Neural crest cell (in vitro differentiated cells): Measurements from ENCODE around the gene DBT. TPM values are rescaled to one million over a fixed set of nuclear protein-coding genes. Genes with fewer than 3 reads are reported as not detected.
"Not testable (repeated sequence)": the region's sequence is repeated elsewhere in the genome, so short reads cannot be mapped to it uniquely, and the experiment has no call there.

Experiments used
- DNase-seq: peaks from one replicate; pipeline ENCODE4 v3.0.0; 2021; ENCODE audit warnings: low read depth, mixed read lengths, low spot score
- H3K27ac Mint-ChIP-seq: one replicate; pipeline ENCODE4 v1.8.0; 2021; ENCODE audit warnings: mild to moderate bottlenecking, mixed read lengths; ENCODE audit not compliant: unreplicated experiment
- H3K27me3 Mint-ChIP-seq: 2 replicates; pipeline ENCODE4 v1.8.0; 2021; ENCODE audit warnings: low read depth, mild to moderate bottlenecking, mixed read lengths
- H3K36me3 Mint-ChIP-seq: 2 replicates; pipeline ENCODE4 v1.8.0; 2021; ENCODE audit warnings: low read depth, mild to moderate bottlenecking, mixed read lengths
- H3K4me1 Mint-ChIP-seq: 2 replicates; pipeline ENCODE4 v1.8.0; 2021; ENCODE audit warnings: mixed read lengths
- H3K4me3 Mint-ChIP-seq: one replicate; pipeline ENCODE4 v1.8.0; 2021; ENCODE audit warnings: mild to moderate bottlenecking, mixed read lengths
- H3K9me3 Mint-ChIP-seq: 2 replicates; pipeline ENCODE4 v1.8.0; 2021; ENCODE audit warnings: mixed read lengths
- CTCF ChIP-seq: fragments of 200-600 bp; sonication (generic); conservative IDR thresholded peaks from 2 replicates; pipeline ENCODE4 v1.5.0; 2021; ENCODE audit warnings: antibody characterized with exemption, mild to moderate bottlenecking
- total RNA-seq: library from RNA; stranded (reverse); gene quantifications from 2 replicates; pipeline ENCODE4 v1.2.1, GENCODE V29; 2021

DBT gene
- total RNA-seq, 1 donor from 2014 or later = 11.8 TPM

DNA sequence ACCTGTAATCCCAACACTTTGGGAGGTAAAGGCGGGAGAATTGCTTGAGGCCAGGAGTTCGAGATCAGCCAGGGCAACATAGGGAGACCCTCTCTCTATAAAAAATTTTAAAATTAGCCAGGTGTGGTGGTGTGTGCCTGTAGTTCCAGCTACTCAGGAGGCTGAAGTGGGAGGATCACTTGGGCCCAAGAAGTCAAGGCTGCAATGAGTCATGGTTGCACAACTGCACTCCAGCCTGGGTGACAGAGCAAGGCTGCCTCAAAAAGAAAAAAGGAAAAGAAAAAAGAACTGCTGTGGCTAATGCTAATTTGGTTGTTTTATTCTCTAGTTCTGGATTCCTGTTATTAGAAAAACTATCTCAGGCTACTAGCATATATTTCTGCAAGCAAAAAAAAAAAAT, 29.8 kb downstream of the DBT start:
- DNase-seq = no peak
- Mint-ChIP-seq H3K27ac (no peak overlapping the region), H3K36me3 (no peaks in the 10 kb centered on the region), H3K9me3 (no peaks in the 10 kb centered on the region), H3K4me1 (no peaks in the 10 kb centered on the region), H3K4me3 (no peak overlapping the region), H3K27me3 (no peaks in the 10 kb centered on the region)
- no peak for TF ChIP-seq CTCF

- H3K36me3 Mint-ChIP-seq = no peaks in the 10 kb centered on the region
- no peak overlapping the region for H3K4me3 Mint-ChIP-seq
- no peaks in the 10 kb centered on the region for H3K27me3 Mint-ChIP-seq
- H3K4me1 Mint-ChIP-seq = no peaks in the 10 kb centered on the region
- no peak for DNase-seq
- TF ChIP-seq CTCF = no peak
- H3K9me3 Mint-ChIP-seq = no peaks in the 10 kb centered on the region
- no peak overlapping the region for H3K27ac Mint-ChIP-seq
These were observed 30.2 kb downstream of the DBT start for GRCh38 chr1:100219457-100219856.

GRCh38 chr1:100217834-100218233, 31.8 kb downstream of the DBT start:
- no peaks in the 10 kb centered on the region for H3K4me1 Mint-ChIP-seq
- H3K27ac Mint-ChIP-seq = no peak overlapping the region
- H3K4me3 Mint-ChIP-seq = no peak overlapping the region
- TF ChIP-seq CTCF = no peak
- H3K27me3 Mint-ChIP-seq = no peaks in the 10 kb centered on the region
- DNase-seq = no peak
- no peaks in the 10 kb centered on the region for H3K36me3 Mint-ChIP-seq
- H3K9me3 Mint-ChIP-seq = no peaks in the 10 kb centered on the region

DNA sequence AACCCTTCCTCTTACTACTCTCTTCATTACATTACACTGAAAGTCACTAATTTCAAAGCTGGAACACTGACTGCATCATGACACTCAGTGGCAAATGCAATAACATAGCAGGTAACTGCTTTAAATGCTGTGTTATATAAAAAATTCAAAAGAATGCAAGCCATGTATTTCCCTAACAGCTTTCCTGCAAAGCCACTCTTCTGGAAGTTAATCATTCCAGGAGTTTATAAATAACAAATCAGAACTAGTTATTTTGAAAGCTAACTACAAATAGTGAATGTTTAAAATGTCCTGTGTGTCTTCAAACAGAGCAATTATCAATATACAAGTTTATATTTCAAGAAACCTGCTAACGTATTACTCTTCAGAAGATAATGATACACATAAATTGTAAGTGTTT, 34.5 kb downstream of the DBT start:
- H3K36me3 Mint-ChIP-seq = no peaks in the 10 kb centered on the region
- no peaks in the 10 kb centered on the region for H3K27me3 Mint-ChIP-seq

DNA sequence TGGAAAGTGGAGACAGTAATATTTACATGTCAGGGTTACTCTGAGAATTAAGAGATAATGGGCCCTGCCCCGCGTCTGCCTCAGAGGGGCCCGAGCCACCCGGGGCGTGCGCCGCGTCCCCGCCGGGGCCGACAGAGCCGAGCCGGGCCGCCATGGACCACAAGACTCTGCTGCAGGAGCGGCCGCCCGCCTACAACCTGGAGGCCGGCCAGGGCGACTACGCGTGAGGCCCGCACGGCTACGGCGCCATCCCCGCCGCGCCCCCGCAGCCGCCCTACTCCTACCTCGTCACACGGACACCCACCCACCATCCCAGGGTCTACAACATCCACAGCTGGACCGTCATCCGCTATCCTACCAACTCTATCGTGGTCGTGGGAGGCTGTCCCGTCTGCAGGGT, 36.5 kb downstream of the DBT start:
- no peak overlapping the region for H3K4me3 Mint-ChIP-seq
- no peak overlapping the region for H3K27ac Mint-ChIP-seq
- H3K36me3 Mint-ChIP-seq = no peaks in the 10 kb centered on the region
- DNase-seq = no peak
- H3K27me3 Mint-ChIP-seq = no peaks in the 10 kb centered on the region
- no peak for TF ChIP-seq CTCF
- no peaks in the 10 kb centered on the region for H3K4me1 Mint-ChIP-seq
- H3K9me3 Mint-ChIP-seq = no peaks in the 10 kb centered on the region

More for the DNA sequence above, 34.5 kb downstream of the DBT start:
- no peak overlapping the region for H3K27ac Mint-ChIP-seq
- H3K9me3 Mint-ChIP-seq = no peaks in the 10 kb centered on the region
- TF ChIP-seq CTCF = no peak
- no peaks in the 10 kb centered on the region for H3K4me1 Mint-ChIP-seq
- H3K4me3 Mint-ChIP-seq = no peak overlapping the region
- no peak for DNase-seq

GRCh38 chr1:100206301-100206700, 43.3 kb downstream of the DBT start:
- Mint-ChIP-seq H3K4me1 (no peaks in the 10 kb centered on the region), H3K27ac (no peak overlapping the region), H3K4me3 (no peak overlapping the region), H3K27me3 (no peaks in the 10 kb centered on the region), H3K36me3 (peaks cover 43% of the 10 kb centered on the region), H3K9me3 (peaks cover 13% of the 10 kb centered on the region)
- TF ChIP-seq CTCF = no peak
- DNase-seq = no peak

- H3K4me3 Mint-ChIP-seq, H3K27ac Mint-ChIP-seq, H3K4me1 Mint-ChIP-seq, H3K27me3 Mint-ChIP-seq, DNase-seq: not testable (repeated sequence)
- H3K9me3 Mint-ChIP-seq = peaks cover 16% of the 10 kb centered on the region
- H3K36me3 Mint-ChIP-seq = peaks cover 50% of the 10 kb centered on the region
These were observed 44.0 kb downstream of the DBT start for GRCh38 chr1:100205593-100205992.

- DNase-seq, H3K4me3 Mint-ChIP-seq, H3K27me3 Mint-ChIP-seq, H3K4me1 Mint-ChIP-seq, H3K27ac Mint-ChIP-seq: not testable (repeated sequence)
- Mint-ChIP-seq H3K36me3 (peaks cover 51% of the 10 kb centered on the region), H3K9me3 (peaks cover 16% of the 10 kb centered on the region)
These were observed 44.5 kb downstream of the DBT start for GRCh38 chr1:100205103-100205502.
